Hindlimb muscle (tissue), 1 donor: ENCODE results near the gene RAG1. TPM values are rescaled to one million over a fixed set of nuclear protein-coding genes. Genes with fewer than 3 reads are reported as not detected.
"Not testable (repeated sequence)": the region's sequence is repeated elsewhere in the genome, so short reads cannot be mapped to it uniquely, and the experiment has no call there.

Source experiments
- DNase-seq: peaks from one replicate; pipeline ENCODE4 v3.0.0-alpha.2; 2013
- polyA plus RNA-seq: library from polyadenylated mRNA; unstranded; fragments of 120-200 nt; gene quantifications from one replicate; pipeline ENCODE4 v1.2.1, GENCODE V29; 2013; ENCODE audit not compliant: insufficient read length

RAG1 gene
- polyA plus RNA-seq, result 6.1 TPM

DNA sequence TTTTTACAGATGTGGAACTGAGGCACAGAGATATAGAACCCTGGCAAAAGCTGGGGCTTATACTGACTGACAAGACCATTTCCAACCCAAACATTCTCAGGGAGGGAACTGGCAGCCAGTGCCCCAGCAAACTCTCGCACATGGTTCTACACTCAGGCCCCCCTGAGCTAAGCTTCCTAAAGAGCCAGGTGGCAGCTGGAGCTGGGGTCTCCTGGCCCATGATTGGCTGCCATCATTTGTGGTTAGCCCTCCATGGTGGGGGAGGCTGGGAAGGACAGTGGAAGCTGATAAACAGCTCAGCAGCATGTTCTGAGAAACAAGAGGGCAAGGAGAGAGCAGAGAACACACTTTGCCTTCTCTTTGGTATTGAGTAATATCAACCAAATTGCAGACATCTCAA lies at the start of gene RAG1:
Gene RAG1, plus strand, starts transcription at position 314 of the 400 bp plus-strand sequence. CDS start 5,298 bp downstream, outside the sequence.
- no peak for DNase-seq

DNA sequence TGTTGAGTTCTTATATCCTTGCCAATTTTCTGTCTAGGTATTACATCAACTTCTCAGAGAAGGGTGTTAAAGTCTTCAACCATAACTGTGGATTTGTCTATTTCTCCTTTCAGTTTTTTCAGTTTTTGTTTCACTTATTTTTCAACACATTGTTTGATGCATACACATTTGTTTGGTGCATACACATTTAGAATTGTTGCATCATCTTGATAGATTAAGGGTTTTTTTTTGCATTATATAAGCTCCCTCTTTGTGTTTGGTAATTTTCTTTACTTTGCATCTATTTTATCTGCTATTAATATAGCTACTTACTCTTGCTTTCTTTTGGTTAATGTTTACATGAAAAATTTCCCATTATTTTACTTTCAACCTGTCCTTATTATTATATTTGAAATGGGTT lies 37.0 kb upstream of the RAG1 start:
- DNase-seq, result no peak

DNA sequence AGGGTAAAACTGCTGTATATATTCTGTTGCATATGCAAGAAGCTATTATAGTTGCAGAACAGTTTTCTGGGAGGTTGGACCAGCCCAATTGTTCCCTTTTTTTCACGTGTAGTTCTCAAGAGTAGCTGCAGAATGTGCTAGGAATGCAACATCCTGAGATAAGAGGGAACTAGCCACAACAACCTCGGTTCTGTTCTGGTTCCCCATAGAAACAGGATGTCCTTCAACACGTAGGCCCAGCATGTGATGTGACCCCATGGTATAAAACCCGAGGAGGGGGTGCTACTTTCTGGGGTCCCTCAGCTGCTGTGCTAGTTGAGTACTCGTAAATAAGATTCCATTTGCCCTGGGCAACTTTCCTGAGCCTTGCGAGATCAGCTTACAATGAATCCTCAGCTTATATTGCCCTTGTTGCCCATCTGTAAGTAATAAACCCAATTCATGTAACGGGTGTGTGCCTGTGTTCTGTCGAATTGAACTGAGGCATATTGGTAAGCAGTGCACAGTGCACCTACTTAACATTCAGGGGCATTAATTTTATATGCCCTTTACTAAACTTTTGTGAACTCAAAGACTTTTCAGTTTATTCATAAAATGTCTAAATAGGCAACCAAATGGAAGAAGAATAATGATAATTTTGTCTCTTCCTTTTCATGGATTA lies 34.7 kb upstream of the RAG1 start:
- DNase-seq, result no peak

DNA sequence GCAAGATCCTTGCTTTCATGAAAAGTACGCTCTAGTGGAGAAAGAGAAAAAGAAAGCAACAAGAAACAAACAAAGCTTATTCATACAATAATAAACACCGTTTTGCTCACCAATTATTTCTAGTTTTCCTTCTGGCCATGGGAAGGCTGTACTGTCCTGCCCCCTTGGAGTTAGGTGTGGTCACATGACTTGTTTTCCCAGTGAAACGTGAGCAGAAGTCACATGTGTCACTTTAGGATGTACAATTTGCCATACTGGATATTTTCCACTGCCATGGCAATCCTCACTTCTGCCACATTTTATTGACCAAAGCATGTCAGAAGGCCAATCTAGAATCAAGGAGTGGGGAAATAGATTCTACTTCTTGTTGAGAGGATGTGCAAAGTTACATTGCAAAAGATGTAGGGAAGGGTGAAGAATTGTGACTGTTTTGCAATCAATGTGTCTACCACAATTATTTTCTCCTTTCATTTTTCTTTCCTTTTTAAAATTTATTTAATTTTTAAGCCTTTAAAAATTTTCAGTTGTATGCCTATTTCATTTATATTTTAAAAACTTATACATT lies 33.4 kb upstream of the RAG1 start:
- DNase-seq, result no peak

DNA sequence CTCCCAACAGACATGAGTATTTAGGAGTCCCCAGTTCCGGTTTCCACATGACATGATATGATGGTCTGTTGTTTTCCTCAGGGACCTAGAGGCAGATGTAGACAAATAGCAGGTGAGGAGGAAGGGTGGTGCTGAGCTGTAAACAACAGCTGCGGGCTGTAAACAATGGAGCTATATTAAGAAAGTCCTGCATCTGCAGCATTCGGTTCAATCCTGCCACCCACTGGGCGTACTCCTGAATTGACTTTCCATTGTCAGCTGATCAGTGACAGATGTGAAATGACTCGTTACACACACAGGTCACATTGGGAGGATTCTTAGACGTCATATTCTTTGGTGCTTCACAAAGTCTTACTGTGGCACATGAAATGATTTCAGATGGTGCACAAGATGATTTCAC lies 26.8 kb upstream of the RAG1 start:
- DNase-seq, result peak; percentile 8

DNA sequence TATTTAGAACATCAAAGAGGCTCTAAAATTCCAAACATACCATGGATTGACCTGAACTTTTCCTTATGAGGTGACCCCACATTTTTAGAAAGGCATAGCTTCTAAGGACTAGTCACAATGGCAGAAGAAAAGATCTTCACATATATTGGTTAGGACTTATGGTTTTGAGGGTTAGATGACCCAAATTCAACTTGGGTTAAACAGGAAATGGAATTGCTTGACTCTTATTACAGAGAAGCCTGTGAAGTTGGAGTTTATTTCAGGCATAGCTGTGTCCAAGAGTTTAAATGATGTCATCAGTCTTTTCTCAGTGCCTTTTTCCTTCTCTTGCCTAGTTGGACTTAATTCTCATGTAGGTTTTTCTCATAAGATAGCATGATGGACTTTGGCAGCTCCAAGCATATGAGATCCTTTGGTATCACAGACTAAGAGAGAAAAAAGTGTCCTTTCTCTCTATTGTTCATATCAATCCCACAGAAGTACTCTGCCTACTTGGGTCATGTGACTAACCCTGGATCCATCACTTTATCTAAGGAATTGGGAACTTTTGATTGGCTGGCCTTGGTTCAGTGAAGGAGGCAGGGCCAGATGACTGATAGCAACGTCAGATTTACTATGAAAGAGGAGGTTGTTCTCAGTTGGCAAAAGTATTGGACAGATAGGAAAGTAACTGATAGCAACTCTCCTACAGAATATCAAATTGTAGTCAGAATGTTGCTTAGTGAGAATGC lies 17.3 kb upstream of the RAG1 start:
- no peak for DNase-seq

DNA sequence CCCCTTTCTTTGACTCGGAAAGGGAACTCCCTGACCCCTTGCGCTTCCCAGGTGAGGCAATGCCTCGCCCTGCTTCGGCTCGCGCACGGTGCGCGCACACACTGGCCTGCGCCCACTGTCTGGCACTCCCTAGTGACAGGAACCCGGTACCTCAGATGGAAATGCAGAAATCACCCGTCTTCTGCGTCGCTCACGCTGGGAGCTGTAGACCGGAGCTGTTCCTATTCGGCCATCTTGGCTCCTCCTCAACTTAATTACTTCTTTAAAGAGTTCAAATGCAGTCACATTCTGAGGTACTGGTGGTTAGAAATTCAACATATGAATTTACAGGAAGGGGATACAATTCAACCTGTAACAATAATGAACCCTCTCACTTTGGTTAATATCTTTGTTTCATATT lies 10.4 kb upstream of the RAG1 start:
- not testable (repeated sequence) for DNase-seq

DNA sequence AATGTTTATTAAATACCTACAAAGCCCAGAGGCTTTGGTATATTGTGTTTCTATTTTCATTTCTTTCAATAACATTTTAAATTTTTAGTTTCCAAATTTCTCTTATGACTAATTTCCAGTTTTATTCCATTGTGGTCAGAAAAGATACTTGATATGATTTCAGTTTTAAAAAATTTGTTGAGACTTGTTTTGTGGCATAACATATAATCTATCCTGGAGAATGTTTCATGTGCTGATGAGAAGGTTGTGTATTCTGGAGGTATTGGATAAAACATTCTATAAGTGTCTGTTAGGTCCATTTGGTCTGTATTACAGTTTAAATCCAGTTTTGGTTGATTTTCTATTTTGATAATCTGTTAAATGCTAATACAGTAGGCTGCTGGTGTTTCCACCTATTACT lies 9.8 kb upstream of the RAG1 start:
- DNase-seq, result no peak

DNA sequence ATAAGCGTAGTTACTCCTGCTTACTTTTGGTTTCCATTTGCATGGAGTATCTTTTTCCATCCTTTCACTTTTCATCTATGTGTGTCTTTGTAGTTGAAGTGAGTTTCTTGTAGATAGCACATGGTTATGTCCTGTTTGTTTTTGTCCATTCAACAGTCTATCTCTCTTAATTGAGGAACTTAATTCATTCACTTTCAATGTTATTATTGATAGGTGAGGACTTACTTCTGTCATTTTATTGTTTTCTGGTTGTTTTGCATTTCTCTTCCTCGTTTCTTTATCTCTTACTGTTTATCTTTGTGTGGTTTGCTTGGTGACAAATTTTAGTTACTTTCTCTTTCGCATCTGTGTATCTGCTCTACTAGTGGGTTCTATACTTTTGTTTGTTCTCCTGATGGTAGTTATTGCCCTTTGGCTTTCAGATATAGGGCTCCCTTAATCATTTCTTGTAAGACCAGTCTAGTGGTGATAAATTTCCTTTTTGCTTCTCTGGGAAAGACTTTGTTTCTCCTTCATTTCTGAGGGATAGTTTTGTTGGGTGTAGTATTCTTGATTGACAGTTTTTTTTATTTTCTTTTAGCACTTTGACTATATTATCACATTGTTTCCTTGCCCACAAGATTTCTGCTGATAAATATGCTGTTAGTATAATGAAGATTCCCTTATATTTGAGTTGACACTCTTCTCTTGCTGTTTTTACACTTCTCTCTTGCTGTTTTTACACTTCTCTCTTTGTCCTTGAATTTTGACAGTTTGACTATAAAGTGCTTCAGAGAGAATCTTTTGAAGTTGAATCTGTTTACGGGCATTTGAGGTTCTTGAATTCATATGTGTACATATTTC lies 9.0 kb upstream of the RAG1 start:
- DNase-seq, result no peak

DNA sequence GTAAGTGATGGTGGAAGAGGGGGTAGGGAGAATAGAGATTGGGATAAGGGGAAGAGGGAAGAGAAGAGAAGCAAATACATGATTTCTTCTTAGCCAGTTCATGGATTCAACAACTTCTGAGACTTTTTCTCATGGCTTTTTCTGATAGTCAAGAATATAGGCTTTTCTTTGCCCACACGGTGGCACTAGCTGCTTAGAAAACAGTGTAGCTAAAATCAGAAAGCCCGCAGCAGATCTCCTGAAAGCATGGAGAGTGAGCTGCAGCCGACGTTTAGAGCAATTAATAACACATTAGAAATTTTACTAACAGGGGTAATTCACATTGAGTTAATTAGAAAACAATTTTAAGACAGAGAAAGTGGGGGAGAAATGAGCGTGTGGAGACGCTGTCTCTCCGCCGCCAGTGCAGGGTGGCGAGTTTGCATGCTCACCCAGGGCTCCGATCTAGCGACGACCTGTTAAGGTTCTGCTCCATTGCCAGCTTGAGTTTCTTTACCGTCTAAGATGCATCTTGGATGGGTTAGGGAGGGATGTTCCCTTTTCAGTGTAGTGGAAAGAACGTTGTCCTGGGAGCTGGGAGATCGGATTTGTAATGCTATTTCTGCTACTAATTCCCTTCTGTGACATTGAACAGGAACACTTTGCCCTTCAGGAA lies 3.3 kb upstream of the RAG1 start:
- DNase-seq, result peak; percentile 69

DNA sequence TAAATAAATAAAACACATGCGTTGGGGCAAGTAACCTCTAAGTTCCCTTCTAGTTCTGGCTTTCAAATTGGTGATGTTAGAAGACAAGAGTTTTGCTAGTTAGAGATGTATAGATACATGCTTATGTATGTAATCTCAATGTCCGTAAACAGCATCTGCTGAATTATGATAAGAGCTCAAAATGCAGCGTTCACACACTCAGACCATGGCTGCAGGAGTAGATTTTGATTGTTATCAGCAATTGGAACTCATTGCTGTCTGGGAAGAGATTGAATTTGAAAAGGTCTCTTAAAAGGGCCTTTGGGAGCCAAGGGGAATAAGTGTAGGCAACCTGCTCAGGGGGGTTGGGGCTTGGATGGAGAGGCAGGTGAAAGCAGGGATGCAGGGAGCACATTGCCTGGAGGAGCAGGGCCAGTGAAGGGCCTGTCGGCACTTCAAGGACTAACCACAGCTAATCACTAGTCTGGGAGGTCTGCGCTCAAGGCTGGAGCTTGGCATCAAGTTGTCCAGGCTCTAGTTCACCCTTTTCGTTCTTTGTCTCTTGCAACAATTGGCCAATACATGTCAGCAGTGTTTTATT lies 2.7 kb upstream of the RAG1 start:
- DNase-seq, result no peak

DNA sequence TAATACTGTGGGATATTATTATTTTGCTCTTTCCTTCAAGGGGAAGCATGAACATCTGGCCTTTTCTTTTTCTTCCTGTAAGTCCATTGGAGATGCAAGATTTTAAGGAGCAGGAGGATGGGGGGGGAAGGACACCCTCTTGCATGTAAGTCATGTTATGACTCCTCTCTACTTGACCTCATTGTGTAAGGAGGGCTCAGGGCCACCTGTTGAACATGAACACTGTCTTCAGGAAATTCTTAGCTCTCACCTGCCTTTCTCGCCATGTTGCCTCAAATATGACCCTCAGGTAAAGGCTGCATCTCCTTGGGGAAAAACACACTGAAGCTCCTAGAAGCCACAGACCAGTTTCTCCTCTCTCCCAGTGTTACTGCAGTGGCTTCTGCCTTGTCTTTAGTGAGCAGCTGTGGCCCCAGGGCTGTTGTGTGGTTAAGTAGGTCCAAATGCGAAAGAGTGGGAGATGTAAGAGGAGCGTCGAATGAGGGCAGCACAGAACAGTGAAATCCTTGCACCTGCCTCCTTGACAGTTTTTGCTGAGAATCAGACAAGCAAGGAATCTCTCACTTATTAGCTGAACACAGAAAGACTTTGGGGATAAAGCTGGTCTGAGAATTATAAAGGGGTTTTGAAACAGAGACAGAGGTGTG lies 1.3 kb upstream of the RAG1 start:
- DNase-seq, result no peak

DNA sequence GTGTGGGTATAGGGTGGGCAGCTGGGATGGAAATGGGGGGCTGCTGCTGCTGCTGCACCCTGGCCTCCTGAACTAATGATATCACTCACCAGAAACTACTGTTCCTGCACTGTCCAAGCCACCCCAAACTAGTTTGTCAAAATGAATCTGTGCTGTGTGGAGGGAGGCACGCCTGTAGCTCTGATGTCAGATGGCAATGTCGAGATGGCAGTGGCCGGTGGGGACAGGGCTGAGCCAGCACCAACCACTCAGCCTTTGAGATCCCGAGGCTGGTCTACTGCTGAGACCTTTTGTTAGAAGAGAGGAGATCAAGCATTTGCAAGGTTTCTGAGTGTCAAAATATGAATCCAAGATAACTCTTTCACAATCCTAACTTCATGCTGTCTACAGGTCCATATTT lies 1.3 kb downstream of the RAG1 start:
- no peak for DNase-seq

DNA sequence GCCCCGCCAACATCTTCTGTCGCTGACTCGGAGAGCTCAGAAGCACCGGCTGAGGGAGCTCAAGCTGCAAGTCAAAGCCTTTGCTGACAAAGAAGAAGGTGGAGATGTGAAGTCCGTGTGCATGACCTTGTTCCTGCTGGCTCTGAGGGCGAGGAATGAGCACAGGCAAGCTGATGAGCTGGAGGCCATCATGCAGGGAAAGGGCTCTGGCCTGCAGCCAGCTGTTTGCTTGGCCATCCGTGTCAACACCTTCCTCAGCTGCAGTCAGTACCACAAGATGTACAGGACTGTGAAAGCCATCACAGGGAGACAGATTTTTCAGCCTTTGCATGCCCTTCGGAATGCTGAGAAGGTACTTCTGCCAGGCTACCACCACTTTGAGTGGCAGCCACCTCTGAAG lies 6.7 kb downstream of the RAG1 start:
- DNase-seq, result no peak

DNA sequence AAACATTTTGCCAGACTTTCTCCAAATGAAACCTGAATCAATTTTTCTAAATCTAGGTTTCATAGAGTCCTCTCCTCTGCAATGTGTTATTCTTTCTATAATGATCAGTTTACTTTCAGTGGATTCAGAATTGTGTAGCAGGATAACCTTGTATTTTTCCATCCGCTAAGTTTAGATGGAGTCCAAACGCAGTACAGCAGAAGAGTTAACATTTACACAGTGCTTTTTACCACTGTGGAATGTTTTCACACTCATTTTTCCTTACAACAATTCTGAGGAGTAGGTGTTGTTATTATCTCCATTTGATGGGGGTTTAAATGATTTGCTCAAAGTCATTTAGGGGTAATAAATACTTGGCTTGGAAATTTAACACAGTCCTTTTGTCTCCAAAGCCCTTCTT lies 9.6 kb downstream of the RAG1 start:
- no peak for DNase-seq

DNA sequence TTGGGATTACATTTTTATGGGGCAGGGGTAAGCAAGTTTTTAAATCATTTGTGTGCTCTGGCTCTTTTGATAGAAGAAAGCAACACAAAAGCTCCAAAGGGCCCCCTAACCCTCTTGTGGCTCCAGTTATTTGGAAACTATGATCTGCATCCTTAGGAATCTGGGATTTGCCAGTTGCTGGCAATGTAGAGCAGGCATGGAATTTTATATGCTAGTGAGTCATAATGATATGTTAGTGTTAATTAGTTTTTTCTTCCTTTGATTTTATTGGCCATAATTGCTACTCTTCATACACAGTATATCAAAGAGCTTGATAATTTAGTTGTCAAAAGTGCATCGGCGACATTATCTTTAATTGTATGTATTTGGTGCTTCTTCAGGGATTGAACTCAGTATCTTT lies 10.1 kb downstream of the RAG1 start:
- DNase-seq, result no peak

DNA sequence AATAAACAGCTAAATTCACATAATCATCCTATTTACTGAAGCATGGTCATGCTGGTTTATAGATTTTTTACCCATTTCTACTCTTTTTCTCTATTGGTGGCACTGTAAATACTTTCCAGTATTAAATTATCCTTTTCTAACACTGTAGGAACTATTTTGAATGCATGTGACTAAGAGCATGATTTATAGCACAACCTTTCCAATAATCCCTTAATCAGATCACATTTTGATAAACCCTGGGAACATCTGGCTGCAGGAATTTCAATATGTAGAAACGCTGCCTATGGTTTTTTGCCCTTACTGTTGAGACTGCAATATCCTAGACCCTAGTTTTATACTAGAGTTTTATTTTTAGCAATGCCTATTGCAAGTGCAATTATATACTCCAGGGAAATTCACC lies 10.7 kb downstream of the RAG1 start:
- no peak for DNase-seq

DNA sequence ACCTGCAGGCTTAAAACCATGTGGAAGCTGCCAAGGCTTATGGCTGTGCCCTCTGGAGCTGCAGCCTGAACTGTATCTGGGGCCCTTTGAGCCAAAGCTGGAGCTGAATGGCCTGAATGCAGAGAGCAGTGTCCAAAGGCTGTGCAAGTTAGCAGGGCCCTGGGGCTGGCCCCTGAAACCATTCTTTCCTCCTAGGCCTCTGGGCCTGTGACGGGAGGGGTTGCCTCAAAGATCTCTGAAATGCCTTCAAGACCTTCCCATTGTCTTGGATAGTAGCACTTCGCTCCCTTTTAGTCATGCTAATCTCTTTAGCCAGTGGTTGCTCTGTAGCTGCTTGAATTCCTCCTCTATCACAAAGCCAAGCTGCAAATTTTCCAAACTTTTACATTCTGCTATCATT lies 13.7 kb downstream of the RAG1 start:
- no peak for DNase-seq

DNA sequence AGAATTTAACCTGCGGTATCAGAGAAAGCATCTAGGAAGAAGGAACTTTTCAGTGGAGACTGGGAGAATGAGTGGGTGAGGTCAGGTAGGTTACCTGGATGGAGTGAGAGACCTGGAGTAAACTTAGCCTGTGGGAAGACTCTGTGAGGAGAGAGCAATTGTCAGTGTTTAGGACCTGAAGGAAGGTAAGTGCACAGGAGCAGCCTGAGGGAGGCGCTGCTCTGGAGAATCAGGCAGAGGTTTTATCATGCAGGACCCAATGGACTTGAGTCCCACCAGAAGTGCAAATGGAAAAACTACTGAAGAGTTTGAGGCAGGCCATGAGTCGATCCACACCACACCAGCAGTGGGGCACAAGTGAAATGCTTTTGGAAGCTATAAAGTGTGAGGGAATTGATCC lies 15.9 kb downstream of the RAG1 start:
- DNase-seq, result no peak

DNA sequence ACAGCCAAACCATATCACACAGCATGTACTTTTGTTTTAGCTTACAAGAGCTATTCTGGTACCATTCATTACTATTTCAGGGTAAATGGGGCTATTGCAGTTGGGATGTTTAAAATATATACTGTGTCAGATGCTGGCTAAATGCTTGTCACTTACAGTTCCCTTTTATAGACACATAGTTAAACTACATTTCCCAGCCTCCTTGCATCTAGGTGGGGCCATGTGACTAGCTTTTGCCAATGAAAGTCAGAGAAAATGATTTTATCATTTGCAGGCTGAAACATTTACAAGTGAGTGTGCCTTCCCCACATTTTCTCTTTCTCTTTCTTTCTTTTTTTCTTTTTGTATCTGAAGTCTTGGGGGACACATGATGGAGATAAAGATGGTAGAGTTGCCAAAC lies 18.7 kb downstream of the RAG1 start:
- DNase-seq, result no peak

DNA sequence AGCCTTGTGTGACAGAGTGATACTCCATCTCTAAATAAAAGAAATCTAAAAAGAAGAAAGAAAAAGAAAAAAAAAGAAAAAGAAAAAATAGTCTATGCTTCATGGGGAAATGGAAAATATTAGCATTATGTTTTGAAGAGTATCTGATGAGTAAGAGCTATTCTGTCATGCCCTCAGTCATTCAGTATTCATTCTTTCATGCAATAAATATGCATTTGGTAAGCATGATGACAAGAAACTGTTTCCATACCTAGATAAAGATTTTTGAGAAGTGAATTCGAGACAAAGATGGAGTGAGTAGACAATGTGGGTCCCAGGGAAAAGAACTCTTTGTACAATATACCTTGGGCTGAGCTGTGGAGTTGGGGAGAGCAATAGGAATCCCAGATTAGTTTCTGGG lies 20.3 kb downstream of the RAG1 start:
- DNase-seq, result no peak

DNA sequence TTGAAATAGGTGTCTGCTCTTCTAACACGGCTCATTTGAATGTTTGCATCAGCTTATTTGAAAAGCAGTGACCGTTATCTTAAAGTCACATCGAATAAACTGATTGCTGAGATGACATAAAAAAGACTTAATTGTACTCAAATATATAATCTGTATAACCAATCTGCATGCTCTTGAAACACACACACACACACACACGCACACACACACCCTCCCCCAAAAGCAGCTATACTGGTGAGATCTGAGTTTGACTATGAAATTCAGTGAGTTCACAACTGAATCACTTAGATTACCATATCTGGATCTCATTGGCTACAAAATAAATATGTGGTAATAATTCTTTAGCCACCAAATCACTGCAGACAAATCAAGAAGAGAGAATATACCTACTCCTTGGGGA lies 22.7 kb downstream of the RAG1 start:
- DNase-seq, result no peak
